Activated CD4-positive, alpha-beta T cell treated with anti-CD3 and anti-CD28 coated beads, Interleukin-2, amount 10 ng/mL, durations not matched to agents 24 days and 14 days (primary cell): ENCODE results near the gene LAMA1. TPM values are rescaled to one million over a fixed set of nuclear protein-coding genes. Genes with fewer than 3 reads are reported as not detected.
"Not testable (repeated sequence)": the region's sequence is repeated elsewhere in the genome, so short reads cannot be mapped to it uniquely, and the experiment has no call there.

Source experiments
- DNase-seq: peaks from one replicate; pipeline ENCODE4 v3.0.0; 2022
- H3K27ac Mint-ChIP-seq: one replicate; pipeline ENCODE4 v1.8.0; 2022; ENCODE audit warnings: mild to moderate bottlenecking, mixed read lengths
- H3K27me3 Mint-ChIP-seq: one replicate; pipeline ENCODE4 v1.8.0; 2022; ENCODE audit warnings: mixed read lengths
- H3K36me3 Mint-ChIP-seq: one replicate; pipeline ENCODE4 v1.8.0; 2022; ENCODE audit warnings: low read depth, mild to moderate bottlenecking, mixed read lengths
- H3K4me1 Mint-ChIP-seq: one replicate; pipeline ENCODE4 v1.8.0; 2021; ENCODE audit warnings: mixed read lengths
- H3K4me3 Mint-ChIP-seq: one replicate; pipeline ENCODE4 v1.8.0; 2022; ENCODE audit warnings: mild to moderate bottlenecking, moderate library complexity, mixed read lengths
- H3K9me3 Mint-ChIP-seq: one replicate; pipeline ENCODE4 v1.8.0; 2021; ENCODE audit warnings: mixed read lengths
- intact Hi-C: fragments of 100-400 bp; cut with micrococcal nuclease; formaldehyde crosslinking; loops from one replicate; pipeline ENCODE4 v1.15.1; 2023
- total RNA-seq: library from RNA; stranded (reverse); gene quantifications from 2 replicates; pipeline ENCODE4 v1.2.3, GENCODE V29; 2022

LAMA1 gene
- total RNA-seq = not detected in 2 replicates

- intact Hi-C loops = no loop called here
- Mint-ChIP-seq H3K36me3 (no peaks in the 10 kb centered on the region), H3K9me3 (no peaks in the 10 kb centered on the region), H3K4me1 (peaks cover 4% of the 10 kb centered on the region), H3K27me3 (peaks cover 27% of the 10 kb centered on the region), H3K27ac (no peak within 1 kb of the TSS), H3K4me3 (peak within 1 kb of the TSS; percentile 41)
- DNase-seq = no peak
Observed at GRCh38 chr18:7117390-7118355, at the start of gene LAMA1. TSS of gene LAMA1 (minus strand) at chr18:7117797. CDS start at chr18:7117720, 77 bp downstream.

GRCh38 chr18:7165846-7166393 lies 48.3 kb upstream of the LAMA1 start:
- Mint-ChIP-seq H3K9me3 (no peaks in the 10 kb centered on the region), H3K27me3 (no peaks in the 10 kb centered on the region), H3K27ac (no peak overlapping the region), H3K4me3 (no peak overlapping the region), H3K36me3 (no peaks in the 10 kb centered on the region), H3K4me1 (no peaks in the 10 kb centered on the region)
- no peak for DNase-seq
- intact Hi-C loops = no loop called here

- Mint-ChIP-seq H3K27ac (no peak overlapping the region), H3K4me3 (no peak overlapping the region), H3K9me3 (no peaks in the 10 kb centered on the region), H3K36me3 (no peaks in the 10 kb centered on the region), H3K27me3 (no peaks in the 10 kb centered on the region), H3K4me1 (no peaks in the 10 kb centered on the region)
- intact Hi-C loops = no loop called here
- no peak for DNase-seq
Observed at GRCh38 chr18:7164323-7165004, 46.9 kb upstream of the LAMA1 start.

- Mint-ChIP-seq H3K36me3 (no peaks in the 10 kb centered on the region), H3K27ac (no peak overlapping the region), H3K9me3 (peaks cover 2% of the 10 kb centered on the region), H3K4me3 (no peak overlapping the region), H3K4me1 (no peaks in the 10 kb centered on the region), H3K27me3 (no peaks in the 10 kb centered on the region)
- intact Hi-C loops = no loop called here
- no peak for DNase-seq
Observed at GRCh38 chr18:7158216-7158615, 40.6 kb upstream of the LAMA1 start.

GRCh38 chr18:7157760-7158159 lies 40.2 kb upstream of the LAMA1 start:
- Mint-ChIP-seq H3K4me1 (no peaks in the 10 kb centered on the region), H3K27ac (no peak overlapping the region), H3K9me3 (peaks cover 2% of the 10 kb centered on the region), H3K36me3 (no peaks in the 10 kb centered on the region), H3K4me3 (no peak overlapping the region), H3K27me3 (no peaks in the 10 kb centered on the region)
- intact Hi-C loops = no loop called here
- no peak for DNase-seq

- Mint-ChIP-seq H3K36me3 (no peaks in the 10 kb centered on the region), H3K9me3 (peaks cover 2% of the 10 kb centered on the region), H3K4me3 (no peak overlapping the region), H3K27me3 (no peaks in the 10 kb centered on the region), H3K27ac (no peak overlapping the region), H3K4me1 (no peaks in the 10 kb centered on the region)
- DNase-seq = no peak
- intact Hi-C loops = no loop called here
Observed at GRCh38 chr18:7155887-7156286, 38.3 kb upstream of the LAMA1 start.

GRCh38 chr18:7155092-7155491 lies 37.5 kb upstream of the LAMA1 start:
- intact Hi-C loops = no loop called here
- no peak for DNase-seq
- H3K27ac Mint-ChIP-seq = no peak overlapping the region
- H3K4me3 Mint-ChIP-seq = no peak overlapping the region
- H3K36me3 Mint-ChIP-seq = no peaks in the 10 kb centered on the region
- peaks cover 2% of the 10 kb centered on the region for H3K9me3 Mint-ChIP-seq
- H3K27me3 Mint-ChIP-seq = no peaks in the 10 kb centered on the region
- no peaks in the 10 kb centered on the region for H3K4me1 Mint-ChIP-seq

GRCh38 chr18:7152440-7152839 lies 34.8 kb upstream of the LAMA1 start:
- no peak for DNase-seq
- Mint-ChIP-seq H3K9me3 (peaks cover 2% of the 10 kb centered on the region), H3K36me3 (no peaks in the 10 kb centered on the region), H3K4me3 (no peak overlapping the region), H3K4me1 (no peaks in the 10 kb centered on the region), H3K27me3 (no peaks in the 10 kb centered on the region), H3K27ac (no peak overlapping the region)
- intact Hi-C loops = no loop called here

GRCh38 chr18:7147399-7147798 lies 29.8 kb upstream of the LAMA1 start:
- H3K4me1 Mint-ChIP-seq = no peaks in the 10 kb centered on the region
- no peaks in the 10 kb centered on the region for H3K27me3 Mint-ChIP-seq

GRCh38 chr18:7146067-7146466 lies 28.5 kb upstream of the LAMA1 start:
- DNase-seq = no peak
- Mint-ChIP-seq H3K4me1 (no peaks in the 10 kb centered on the region), H3K27me3 (no peaks in the 10 kb centered on the region), H3K36me3 (no peaks in the 10 kb centered on the region), H3K4me3 (no peak overlapping the region), H3K27ac (no peak overlapping the region), H3K9me3 (peaks cover 11% of the 10 kb centered on the region)
- intact Hi-C loops = no loop called here

More at GRCh38 chr18:7147399-7147798, 29.8 kb upstream of the LAMA1 start:
- intact Hi-C loops = no loop called here
- H3K4me3 Mint-ChIP-seq = no peak overlapping the region
- peaks cover 10% of the 10 kb centered on the region for H3K9me3 Mint-ChIP-seq
- H3K36me3 Mint-ChIP-seq = no peaks in the 10 kb centered on the region
- no peak for DNase-seq
- H3K27ac Mint-ChIP-seq = no peak overlapping the region

GRCh38 chr18:7144921-7145320 lies 27.3 kb upstream of the LAMA1 start:
- H3K27me3 Mint-ChIP-seq, DNase-seq, H3K4me1 Mint-ChIP-seq, H3K27ac Mint-ChIP-seq, H3K4me3 Mint-ChIP-seq, intact Hi-C loops, H3K36me3 Mint-ChIP-seq: not testable (repeated sequence)
- peaks cover 11% of the 10 kb centered on the region for H3K9me3 Mint-ChIP-seq

- DNase-seq = no peak
- intact Hi-C loops = no loop called here
- Mint-ChIP-seq H3K27me3 (no peaks in the 10 kb centered on the region), H3K4me1 (no peaks in the 10 kb centered on the region), H3K27ac (no peak overlapping the region), H3K36me3 (no peaks in the 10 kb centered on the region), H3K9me3 (peaks cover 11% of the 10 kb centered on the region), H3K4me3 (no peak overlapping the region)
Observed at GRCh38 chr18:7141287-7141686, 23.7 kb upstream of the LAMA1 start.

GRCh38 chr18:7139409-7139808 lies 21.8 kb upstream of the LAMA1 start:
- Mint-ChIP-seq H3K36me3 (no peaks in the 10 kb centered on the region), H3K4me3 (no peak overlapping the region), H3K9me3 (peaks cover 8% of the 10 kb centered on the region), H3K27ac (no peak overlapping the region), H3K4me1 (no peaks in the 10 kb centered on the region), H3K27me3 (no peaks in the 10 kb centered on the region)
- no peak for DNase-seq
- intact Hi-C loops = no loop called here

GRCh38 chr18:7133181-7133580 lies 15.6 kb upstream of the LAMA1 start:
- Mint-ChIP-seq H3K27me3 (no peaks in the 10 kb centered on the region), H3K36me3 (no peaks in the 10 kb centered on the region), H3K27ac (no peak overlapping the region), H3K4me1 (no peaks in the 10 kb centered on the region), H3K9me3 (peaks cover 7% of the 10 kb centered on the region), H3K4me3 (no peak overlapping the region)
- DNase-seq = no peak
- intact Hi-C loops = no loop called here
